T-cell (primary cell): Measurements from ENCODE around the gene IQCE. TPM values are rescaled to one million over a fixed set of nuclear protein-coding genes. Genes with fewer than 3 reads are reported as not detected.

Experiments
- ATAC-seq, 4 experiments: fragments of 200-7000 bp in 3 of 4; fragments of 150-1000 bp in 1 of 4; cut with Tn5 transposase; replicated peaks in 1 of 4; 1 replicate in 3 of 4; 2 replicates in 1 of 4; pipeline ENCODE4 v1.10.0; 2021; ENCODE audit warnings: moderate library complexity in 3 of 4, mild to moderate bottlenecking in 2 of 4, moderate number of reproducible peaks in 1 of 4
- CTCF ChIA-PET, 2 donors: fragments of 300-600 bp; sonication (Branson Sonifier 250); formaldehyde crosslinking; loops; one replicate each; lab custom pipeline; 2022; ENCODE audit warnings: antibody characterized with exemption in 2 of 2; lab: Charles Lee
- POLR2A ChIA-PET, 2 donors: fragments of 300-600 bp; sonication (Branson Sonifier 250); formaldehyde crosslinking; loops; one replicate each; lab custom pipeline; 2022; ENCODE audit warnings: antibody characterized with exemption in 2 of 2; lab: Charles Lee
- DNase-seq, 35 experiments: peaks; one replicate each; pipeline versions ENCODE4 v3.0.0 to v3.0.0-alpha.2; 2013 to 2023
- H3K27ac ChIP-seq: one replicate; pipeline ENCODE4 v1.5.1; 2013; ENCODE audit warnings: low read length
- H3K27me3 ChIP-seq, 2 experiments: replicated peaks in 1 of 2; 1 replicate in 1 of 2; 2 replicates in 1 of 2; pipeline versions ENCODE4 v1.6.1 to v1.7.0; 2013; ENCODE audit warnings: low read length in 1 of 2, mixed read lengths in 1 of 2; ENCODE audit not compliant: control insufficient read depth in 2 of 2, insufficient read depth in 2 of 2; ENCODE audit errors: extremely low read depth in 1 of 2
- H3K36me3 ChIP-seq, 2 donors: 1 replicate in 1 of 2; 2 replicates in 1 of 2; pipeline versions ENCODE4 v1.6.1 to v1.7.0; 2013; ENCODE audit warnings: low read length in 1 of 2; ENCODE audit not compliant: control insufficient read depth in 2 of 2, insufficient read depth in 1 of 2; ENCODE audit errors: extremely low read depth in 1 of 2
- H3K4me1 ChIP-seq, 2 experiments: 1 replicate in 1 of 2; 2 replicates in 1 of 2; pipeline versions ENCODE4 v1.6.1 to v1.7.0; 2013; ENCODE audit warnings: low read length in 2 of 2, mixed read lengths in 1 of 2; ENCODE audit not compliant: insufficient read depth in 2 of 2, control insufficient read depth in 1 of 2; ENCODE audit errors: extremely low read depth in 1 of 2
- H3K4me3 ChIP-seq, 2 donors: 1 replicate in 1 of 2; 2 replicates in 1 of 2; pipeline versions ENCODE4 v1.5.1 to v1.7.0; 2013; ENCODE audit warnings: mild to moderate bottlenecking in 2 of 2, low read length in 1 of 2, moderate library complexity in 1 of 2; ENCODE audit not compliant: control insufficient read depth in 1 of 2; ENCODE audit errors: extremely low read depth in 1 of 2
- H3K9me3 ChIP-seq: 2 replicates; pipeline ENCODE4 v1.7.0; 2013
- H3K27ac Mint-ChIP-seq, 2 donors: one replicate each; pipeline ENCODE4 v1.8.0; 2020 to 2021; ENCODE audit warnings: mild to moderate bottlenecking in 2 of 2, mixed read lengths in 2 of 2
- H3K27me3 Mint-ChIP-seq, 2 donors: one replicate each; pipeline ENCODE4 v1.8.0; 2021 to 2022; ENCODE audit warnings: mixed read lengths in 2 of 2
- H3K36me3 Mint-ChIP-seq: one replicate; pipeline ENCODE4 v1.8.0; 2021; ENCODE audit warnings: mixed read lengths
- H3K4me1 Mint-ChIP-seq, 3 donors: one replicate each; pipeline ENCODE4 v1.8.0; 2020 to 2022; ENCODE audit warnings: mixed read lengths in 3 of 3, mild to moderate bottlenecking in 1 of 3
- H3K4me3 Mint-ChIP-seq, 3 donors: one replicate each; pipeline ENCODE4 v1.8.0; 2020 to 2022; ENCODE audit warnings: mild to moderate bottlenecking in 3 of 3, mixed read lengths in 3 of 3, moderate library complexity in 3 of 3
- H3K9me3 Mint-ChIP-seq, 3 donors: one replicate each; pipeline ENCODE4 v1.8.0; 2020 to 2022; ENCODE audit warnings: mixed read lengths in 3 of 3
- WGBS: methylation state at CpG from one replicate; pipeline ENCODE4 v1.1.5; 2013; ENCODE audit warnings: missing lambda C conversion rate; ENCODE audit not compliant: insufficient coverage; 5-methylcytosine and 5-hydroxymethylcytosine counted together
- total RNA-seq, 35 experiments: library from RNA in 6 of 35; stranded (reverse) in 6 of 35; fragments of 120-200 nt in 1 of 35; gene quantifications; one replicate each; pipeline versions ENCODE4 v1.2.1 to v1.2.4 and lab custom pipeline; 2013 to 2026

Gene IQCE
- total RNA-seq, 5 donors from 2014 or later (not counting 1 experiment from before 2014, with no cell fraction given) = 4.5 to 11.7 (median 8.0) TPM

- DNase-seq (no peak), ATAC-seq (no peak)
- no peaks in the 10 kb centered on the region for H3K27me3 Mint-ChIP-seq
- no peaks in the 10 kb centered on the region for H3K9me3 Mint-ChIP-seq
- Histone ChIP-seq H3K27ac (no peak overlapping the region), H3K4me3 (no peak overlapping the region), H3K36me3 (peaks cover 0 to 13% of the 10 kb centered on the region in 2 donors), H3K4me1 (peaks cover 2 to 24% of the 10 kb centered on the region in 2 experiments), H3K9me3 (no peaks in the 10 kb centered on the region), H3K27me3 (no peaks in the 10 kb centered on the region)
- 94% methylated on average over 7 of the region's 9 CpGs for WGBS
- POLR2A ChIA-PET = no interaction called here
- no peaks in the 10 kb centered on the region for H3K36me3 Mint-ChIP-seq
- no peak overlapping the region for H3K27ac Mint-ChIP-seq
- CTCF ChIA-PET = no interaction called here
- no peak overlapping the region for H3K4me3 Mint-ChIP-seq
- H3K4me1 Mint-ChIP-seq = peaks cover 15 to 31% (median 25%) of the 10 kb centered on the region in 3 donors
Measured at GRCh38 chr7:2640846-2641316, 82.1 kb downstream of the IQCE start.

GRCh38 chr7:2641406-2642393, 82.9 kb downstream of the IQCE start:
- H3K36me3 ChIP-seq = peaks cover 0 to 13% of the 10 kb centered on the region in 2 donors
- H3K9me3 Mint-ChIP-seq = no peaks in the 10 kb centered on the region
- POLR2A ChIA-PET = interaction anchor here in 1 of 2 donors (0.7 kb wide), 1 partner anchor 33 kb away, joined by 7 read pairs; no protein-coding TSS in a partner anchor
- H3K36me3 Mint-ChIP-seq = no peaks in the 10 kb centered on the region
- H3K9me3 ChIP-seq = no peaks in the 10 kb centered on the region
- 84% methylated on average over 33 of the region's 39 CpGs for WGBS
- peak in 1 of 35 experiments; percentile 27 for DNase-seq
- no peak overlapping the region for H3K27ac Mint-ChIP-seq
- peaks cover 15 to 23% (median 23%) of the 10 kb centered on the region in 3 donors for H3K4me1 Mint-ChIP-seq
- no peak overlapping the region for H3K27ac ChIP-seq
- no peak overlapping the region for H3K4me3 Mint-ChIP-seq
- H3K4me1 ChIP-seq = peaks cover 2 to 31% of the 10 kb centered on the region in 2 experiments
- H3K27me3 Mint-ChIP-seq = no peaks in the 10 kb centered on the region
- CTCF ChIA-PET = no interaction called here
- ATAC-seq = no peak
- no peak overlapping the region for H3K4me3 ChIP-seq
- no peaks in the 10 kb centered on the region for H3K27me3 ChIP-seq

GRCh38 chr7:2643386-2644219, 84.8 kb downstream of the IQCE start:
- Mint-ChIP-seq H3K9me3 (no peaks in the 10 kb centered on the region), H3K27ac (no peak overlapping the region), H3K4me1 (peaks cover 15 to 23% (median 23%) of the 10 kb centered on the region in 3 donors), H3K27me3 (no peaks in the 10 kb centered on the region), H3K4me3 (peak overlapping the region in 1 of 3 donors; percentile 29), H3K36me3 (no peaks in the 10 kb centered on the region)
- Histone ChIP-seq H3K27me3 (no peaks in the 10 kb centered on the region), H3K36me3 (peaks cover 6% of the 10 kb centered on the region in 2 donors), H3K27ac (no peak overlapping the region), H3K9me3 (no peaks in the 10 kb centered on the region), H3K4me1 (peaks cover 2 to 32% of the 10 kb centered on the region in 2 experiments), H3K4me3 (no peak overlapping the region)
- WGBS = 90% methylated on average over 25 of the region's 29 CpGs
- no peak for ATAC-seq
- DNase-seq = peak in 2 of 35 experiments; percentile 10 to 12
- POLR2A ChIA-PET = no interaction called here
- CTCF ChIA-PET = interaction anchor here in 1 of 2 donors (0.7 kb wide), 1 partner anchor 82 kb away, joined by 3 read pairs; no protein-coding TSS in a partner anchor

GRCh38 chr7:2644220-2644561, 85.4 kb downstream of the IQCE start:
- peaks cover 2 to 32% of the 10 kb centered on the region in 2 experiments for H3K4me1 ChIP-seq
- 100% methylated on average over 5 of the region's 6 CpGs for WGBS
- no peak overlapping the region for H3K27ac ChIP-seq
- H3K4me3 ChIP-seq = no peak overlapping the region
- H3K27me3 Mint-ChIP-seq = no peaks in the 10 kb centered on the region
- no peaks in the 10 kb centered on the region for H3K9me3 Mint-ChIP-seq
- CTCF ChIA-PET = no interaction called here
- POLR2A ChIA-PET = no interaction called here
- no peak overlapping the region for H3K27ac Mint-ChIP-seq
- no peaks in the 10 kb centered on the region for H3K27me3 ChIP-seq
- peaks cover 15 to 23% (median 23%) of the 10 kb centered on the region in 3 donors for H3K4me1 Mint-ChIP-seq
- DNase-seq (no peak), ATAC-seq (no peak)
- peaks cover 6% of the 10 kb centered on the region in 2 donors for H3K36me3 ChIP-seq
- H3K4me3 Mint-ChIP-seq = peak overlapping the region in 1 of 3 donors; percentile 84
- no peaks in the 10 kb centered on the region for H3K36me3 Mint-ChIP-seq
- no peaks in the 10 kb centered on the region for H3K9me3 ChIP-seq

GRCh38 chr7:2644562-2645273, 85.9 kb downstream of the IQCE start:
- DNase-seq (peak in 6 of 35 experiments; percentile 9 to 36 (median 18)), ATAC-seq (peak; percentile 69 to 78 (median 74))
- Histone ChIP-seq H3K27me3 (no peaks in the 10 kb centered on the region), H3K4me1 (peaks cover 2 to 32% of the 10 kb centered on the region in 2 experiments), H3K27ac (no peak overlapping the region), H3K36me3 (peaks cover 3 to 6% of the 10 kb centered on the region in 2 donors), H3K4me3 (peak overlapping the region; percentile 21 to 35), H3K9me3 (no peaks in the 10 kb centered on the region)
- Mint-ChIP-seq H3K36me3 (no peaks in the 10 kb centered on the region), H3K27me3 (no peaks in the 10 kb centered on the region), H3K9me3 (no peaks in the 10 kb centered on the region), H3K4me3 (peak overlapping the region; percentile 60 to 84 (median 66)), H3K4me1 (peaks cover 15 to 23% (median 23%) of the 10 kb centered on the region in 3 donors), H3K27ac (peak overlapping the region; percentile 59 to 78)
- POLR2A ChIA-PET = no interaction called here
- CTCF ChIA-PET = interaction anchor here in 1 of 2 donors (1.1 kb wide), 1 partner anchor 36 kb away, joined by 3 read pairs; no protein-coding TSS in a partner anchor
- 100% methylated on average over 2 of the region's 18 CpGs for WGBS
